Right atrium auricular region (tissue), 2 donors: ENCODE measurements around the gene ACAD11. TPM values are rescaled to one million over a fixed set of nuclear protein-coding genes. Genes with fewer than 3 reads are reported as not detected.
A peak's percentile ranks its signal among the peaks of the same experiment; 100 is the strongest.
"Not testable (repeated sequence)": the region's sequence is repeated elsewhere in the genome, so short reads cannot be mapped to it uniquely, and the experiment has no call there.

ENCODE experiments used
- DNase-seq: peaks from one replicate; pipeline ENCODE4 v3.0.0-alpha.2; 2019; ENCODE audit warnings: low spot score
- H3K27ac ChIP-seq, 2 donors: fragments of 200-600 bp; sonication (generic); 1 replicate in 1 of 2; 2 replicates in 1 of 2; pipeline ENCODE4 v1.5.1; 2016 to 2019
- H3K27me3 ChIP-seq, 2 donors: fragments of 200-600 bp; sonication (generic); one replicate each; pipeline versions ENCODE4 v1.5.1 to v1.6.0; 2017 to 2019
- H3K36me3 ChIP-seq: fragments of 200-600 bp; sonication (generic); one replicate; pipeline ENCODE4 v1.5.1; 2016
- H3K4me1 ChIP-seq, 2 donors: fragments of 200-600 bp; sonication (generic); one replicate each; pipeline versions ENCODE4 v1.5.1 to v1.6.0; 2017 to 2019
- H3K4me3 ChIP-seq, 2 donors: fragments of 200-600 bp; sonication (generic); 1 replicate in 1 of 2; 2 replicates in 1 of 2; pipeline ENCODE4 v1.5.1; 2017 to 2019; ENCODE audit warnings: mild to moderate bottlenecking in 1 of 2, moderate library complexity in 1 of 2
- H3K9me3 ChIP-seq, 2 donors: fragments of 200-600 bp; sonication (generic); one replicate each; pipeline ENCODE4 v1.5.1; 2019
- CTCF ChIP-seq, 2 donors: fragments of 200-600 bp; sonication (generic); IDR thresholded peaks; one replicate each; pipeline ENCODE4 v1.5.1; 2019; ENCODE audit warnings: antibody characterized with exemption in 2 of 2
- total RNA-seq, 2 donors: library from RNA; depleted of rRNA; stranded (reverse); fragments of >200 nt; gene quantifications; one replicate each; pipeline ENCODE4 v1.1.0, GENCODE V29; 2016

Gene ACAD11
- total RNA-seq, 2 donors from 2014 or later, result 18.0 to 26.0 TPM

GRCh38 chr3:132624790-132625189 lies 34.8 kb downstream of the ACAD11 start:
- peaks cover 34% of the 10 kb centered on the region for H3K36me3 ChIP-seq
- H3K27me3 ChIP-seq, result no peaks in the 10 kb centered on the region
- no peak for DNase-seq
- peaks cover 0 to 7% of the 10 kb centered on the region in 2 donors for H3K9me3 ChIP-seq
- TF ChIP-seq CTCF (IDR thresholded peaks at IDR 0.05), result no peak
- no peaks in the 10 kb centered on the region for H3K4me1 ChIP-seq
- H3K4me3 ChIP-seq, result no peak overlapping the region
- no peak overlapping the region for H3K27ac ChIP-seq

GRCh38 chr3:132623646-132624045 lies 36.0 kb downstream of the ACAD11 start:
- H3K36me3 ChIP-seq, result peaks cover 34% of the 10 kb centered on the region
- no peak for TF ChIP-seq CTCF (IDR thresholded peaks at IDR 0.05)
- H3K27ac ChIP-seq, result no peak overlapping the region

GRCh38 chr3:132622761-132623160 lies 36.8 kb downstream of the ACAD11 start:
- no peak for DNase-seq
- no peak for TF ChIP-seq CTCF (IDR thresholded peaks at IDR 0.05)
- Histone ChIP-seq H3K9me3 (peaks cover 0 to 7% of the 10 kb centered on the region in 2 donors), H3K27me3 (no peaks in the 10 kb centered on the region), H3K36me3 (peaks cover 28% of the 10 kb centered on the region), H3K4me3 (no peak overlapping the region), H3K27ac (no peak overlapping the region), H3K4me1 (no peaks in the 10 kb centered on the region)

More at GRCh38 chr3:132623646-132624045, 36.0 kb downstream of the ACAD11 start:
- H3K9me3 ChIP-seq, result peaks cover 0 to 7% of the 10 kb centered on the region in 2 donors
- no peaks in the 10 kb centered on the region for H3K27me3 ChIP-seq
- no peak for DNase-seq
- H3K4me1 ChIP-seq, result no peaks in the 10 kb centered on the region
- no peak overlapping the region for H3K4me3 ChIP-seq

- H3K27me3 ChIP-seq, result no peaks in the 10 kb centered on the region
- H3K4me3 ChIP-seq, result no peak overlapping the region
- H3K9me3 ChIP-seq, result peaks cover 0 to 7% of the 10 kb centered on the region in 2 donors
- no peak for TF ChIP-seq CTCF (IDR thresholded peaks at IDR 0.05)
- no peaks in the 10 kb centered on the region for H3K4me1 ChIP-seq
- DNase-seq, result no peak
- H3K36me3 ChIP-seq, result peaks cover 22% of the 10 kb centered on the region
- H3K27ac ChIP-seq, result no peak overlapping the region
Measured at GRCh38 chr3:132622148-132622547, 37.5 kb downstream of the ACAD11 start.

- no peak for TF ChIP-seq CTCF (IDR thresholded peaks at IDR 0.05)
- H3K27me3 ChIP-seq, result no peaks in the 10 kb centered on the region
- no peak for DNase-seq
- H3K9me3 ChIP-seq, result peaks cover 0 to 7% of the 10 kb centered on the region in 2 donors
- peaks cover 6% of the 10 kb centered on the region for H3K36me3 ChIP-seq
- no peak overlapping the region for H3K27ac ChIP-seq
- no peak overlapping the region for H3K4me3 ChIP-seq
- H3K4me1 ChIP-seq, result no peaks in the 10 kb centered on the region
Measured at GRCh38 chr3:132616780-132617179, 42.8 kb downstream of the ACAD11 start.

GRCh38 chr3:132615881-132616280 lies 43.7 kb downstream of the ACAD11 start:
- H3K27ac ChIP-seq, result no peak overlapping the region
- no peaks in the 10 kb centered on the region for H3K27me3 ChIP-seq
- no peak for TF ChIP-seq CTCF (IDR thresholded peaks at IDR 0.05)
- DNase-seq, result no peak
- H3K4me1 ChIP-seq, result no peaks in the 10 kb centered on the region
- H3K4me3 ChIP-seq, result no peak overlapping the region
- peaks cover 0 to 2% of the 10 kb centered on the region in 2 donors for H3K9me3 ChIP-seq
- H3K36me3 ChIP-seq, result peaks cover 6% of the 10 kb centered on the region

GRCh38 chr3:132615301-132615700 lies 44.3 kb downstream of the ACAD11 start:
- H3K27me3 ChIP-seq, H3K27ac ChIP-seq, H3K4me3 ChIP-seq, H3K36me3 ChIP-seq, H3K9me3 ChIP-seq, H3K4me1 ChIP-seq, DNase-seq: not testable (repeated sequence)

GRCh38 chr3:132606620-132607019 lies 53.0 kb downstream of the ACAD11 start:
- not testable (repeated sequence) for H3K4me3 ChIP-seq, H3K36me3 ChIP-seq, DNase-seq, H3K27me3 ChIP-seq, H3K9me3 ChIP-seq
- peak overlapping the region in 1 of 2 donors; percentile 20 for H3K27ac ChIP-seq
- H3K4me1 ChIP-seq, result peaks cover 0 to 14% of the 10 kb centered on the region in 2 donors
